Psoas muscle (tissue), 8 donors: ENCODE measurements around the gene GJC1. TPM values are rescaled to one million over a fixed set of nuclear protein-coding genes. Genes with fewer than 3 reads are reported as not detected.

Source experiments
- ATAC-seq, 4 donors: fragments of 200-7000 bp; cut with Tn5 transposase; one replicate each; pipeline ENCODE4 v1.9.1; 2020; ENCODE audit warnings: moderate library complexity in 3 of 4, mild to moderate bottlenecking in 2 of 4
- DNase-seq, 2 donors: peaks; one replicate each; pipeline ENCODE4 v3.0.0-alpha.2; 2020
- H3K27ac ChIP-seq: fragments of 200-600 bp; one replicate; pipeline ENCODE4 v1.8.0; 2022
- H3K27me3 ChIP-seq, 3 donors: fragments of 200-600 bp in 1 of 3; one replicate each; pipeline versions ENCODE4 v1.6.1 to v1.8.0; 2013 to 2022; ENCODE audit warnings: low read length in 2 of 3, mild to moderate bottlenecking in 2 of 3, moderate library complexity in 1 of 3; ENCODE audit not compliant: insufficient read depth in 3 of 3
- H3K36me3 ChIP-seq, 2 donors: fragments of 200-600 bp in 1 of 2; one replicate each; pipeline versions ENCODE4 v1.6.1 to v1.8.0; 2013 to 2022; ENCODE audit warnings: low read depth in 1 of 2, mild to moderate bottlenecking in 1 of 2, moderate library complexity in 1 of 2; ENCODE audit not compliant: insufficient read depth in 1 of 2
- H3K4me1 ChIP-seq: fragments of 200-600 bp; one replicate; pipeline ENCODE4 v1.8.0; 2022
- H3K4me3 ChIP-seq: fragments of 200-600 bp; one replicate; pipeline ENCODE4 v1.8.0; 2022; ENCODE audit warnings: mild to moderate bottlenecking
- H3K9me3 ChIP-seq: fragments of 200-600 bp; one replicate; pipeline ENCODE4 v1.8.0; 2022
- WGBS, 3 donors: extraction: QIAGEN DNeasy Blood & Tissue Kit; methylation state at CpG; one replicate each; pipeline versions ENCODE4 v1.1.6 to v1.1.7; 2013; 5-methylcytosine and 5-hydroxymethylcytosine counted together
- intact Hi-C, 2 donors: fragments of 100-400 bp; cut with DNase I; formaldehyde crosslinking; loops; one replicate each; pipeline versions ENCODE4 v1.11.0 to v1.14.2; 2022
- polyA plus RNA-seq, 3 donors: library from polyadenylated mRNA; stranded (reverse); fragments of 200-250 nt; gene quantifications; one replicate each; pipeline ENCODE4 v1.2.3, GENCODE V29; 2013
- total RNA-seq, 4 donors: library from RNA; stranded (reverse); fragmentation: NEBNext Ultra II Directional in 2 of 4; extraction: Animal tissue kit (Norgen Biotek cat#: 25700) in 2 of 4; gene quantifications; one replicate each; pipeline versions ENCODE4 v1.2.1 to v1.2.4, GENCODE V29; 2021 to 2023
- TF ChIP-seq, protein P1 (sequence below): fragments of 200-600 bp; IDR thresholded peaks from one replicate; pipeline ENCODE4 v1.8.0; 2022; ENCODE audit warnings: antibody characterized with exemption
- donor health status: healthy with polysubstance abuse.
- donor health status: DM: no; HTN: no; CAD: no; lungs with moderate emphysema.
- donor health status: Bipolar disorder and iron deficiency.
- donor health status: healthy.
- donor health status: DM: yes; HTN: yes; CAD: no.
- donor health status: DM: no; HTN: no; CAD: no.
- donor health status: DM: no; HTN: no; CAD: no.
- donor health status: DM: yes; HTN: yes; CAD: no.

Gene GJC1
- total and polyA plus RNA-seq, 7 donors, result 2.2 to 7.9 (median 4.7) TPM

DNA sequence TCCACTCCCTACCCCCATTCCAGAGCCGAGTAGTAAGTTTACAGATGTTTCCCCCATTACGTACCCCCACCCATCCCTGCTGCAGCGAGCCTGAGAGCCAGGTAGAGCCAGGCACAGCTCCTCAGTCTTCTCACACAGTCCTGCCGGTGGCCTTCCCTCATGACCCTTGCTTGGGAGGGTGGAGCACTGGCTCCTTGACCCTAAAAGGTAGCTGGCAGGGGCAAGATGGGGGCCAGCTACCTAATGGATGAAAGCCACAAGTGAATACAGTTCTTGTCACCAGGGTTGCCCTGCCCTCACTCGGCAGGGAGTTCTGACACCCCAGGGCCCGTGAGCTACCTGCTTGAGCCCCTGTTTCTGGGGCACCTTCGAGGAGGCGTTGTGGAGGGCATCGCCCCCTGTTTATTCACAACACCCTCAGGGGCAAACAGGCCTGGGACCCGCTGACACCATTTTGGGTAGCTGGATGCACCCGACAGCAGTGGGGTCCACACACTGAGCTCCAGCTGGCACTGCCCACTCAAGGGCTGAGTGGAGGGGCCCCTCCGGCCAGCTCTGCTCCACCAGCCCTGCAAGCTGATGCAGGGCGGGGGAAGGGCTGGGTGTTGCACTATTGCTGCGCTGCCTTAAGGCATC lies 49.1 kb downstream of the GJC1 start:
- 83 to 91% (median 88%) methylated on average over 13 to 14 of the region's 14 CpGs for WGBS, 3 donors
- H3K9me3 ChIP-seq, result no peaks in the 10 kb centered on the region
- TF ChIP-seq, protein P1, sequence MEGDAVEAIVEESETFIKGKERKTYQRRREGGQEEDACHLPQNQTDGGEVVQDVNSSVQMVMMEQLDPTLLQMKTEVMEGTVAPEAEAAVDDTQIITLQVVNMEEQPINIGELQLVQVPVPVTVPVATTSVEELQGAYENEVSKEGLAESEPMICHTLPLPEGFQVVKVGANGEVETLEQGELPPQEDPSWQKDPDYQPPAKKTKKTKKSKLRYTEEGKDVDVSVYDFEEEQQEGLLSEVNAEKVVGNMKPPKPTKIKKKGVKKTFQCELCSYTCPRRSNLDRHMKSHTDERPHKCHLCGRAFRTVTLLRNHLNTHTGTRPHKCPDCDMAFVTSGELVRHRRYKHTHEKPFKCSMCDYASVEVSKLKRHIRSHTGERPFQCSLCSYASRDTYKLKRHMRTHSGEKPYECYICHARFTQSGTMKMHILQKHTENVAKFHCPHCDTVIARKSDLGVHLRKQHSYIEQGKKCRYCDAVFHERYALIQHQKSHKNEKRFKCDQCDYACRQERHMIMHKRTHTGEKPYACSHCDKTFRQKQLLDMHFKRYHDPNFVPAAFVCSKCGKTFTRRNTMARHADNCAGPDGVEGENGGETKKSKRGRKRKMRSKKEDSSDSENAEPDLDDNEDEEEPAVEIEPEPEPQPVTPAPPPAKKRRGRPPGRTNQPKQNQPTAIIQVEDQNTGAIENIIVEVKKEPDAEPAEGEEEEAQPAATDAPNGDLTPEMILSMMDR, result no peak
- H3K36me3 ChIP-seq, result no peaks in the 10 kb centered on the region
- intact Hi-C loops, result no loop called here
- no peak overlapping the region for H3K4me3 ChIP-seq
- DNase-seq (no peak), ATAC-seq (no peak)
- H3K27ac ChIP-seq, result no peak overlapping the region
- H3K27me3 ChIP-seq, result peaks cover 0 to 9% (median 0%) of the 10 kb centered on the region in 3 donors
- peaks cover 8% of the 10 kb centered on the region for H3K4me1 ChIP-seq

DNA sequence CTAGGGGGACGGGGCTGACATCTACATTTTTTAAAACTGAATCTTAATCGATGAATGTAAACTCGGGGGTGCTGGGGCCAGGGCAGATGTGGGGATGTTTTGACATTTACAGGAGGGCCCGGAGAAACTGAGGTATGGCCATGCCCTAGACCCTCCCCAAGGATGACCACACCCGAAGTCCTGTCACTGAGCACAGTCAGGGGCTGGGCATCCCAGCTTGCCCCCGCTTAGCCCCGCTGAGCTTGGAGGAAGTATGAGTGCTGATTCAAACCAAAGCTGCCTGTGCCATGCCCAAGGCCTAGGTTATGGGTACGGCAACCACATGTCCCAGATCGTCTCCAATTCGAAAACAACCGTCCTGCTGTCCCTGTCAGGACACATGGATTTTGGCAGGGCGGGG lies 49.9 kb downstream of the GJC1 start:
- 87 to 91% (median 88%) methylated on average over 12 of the region's 12 CpGs for WGBS, 3 donors
- intact Hi-C loops, result no loop called here

DNA sequence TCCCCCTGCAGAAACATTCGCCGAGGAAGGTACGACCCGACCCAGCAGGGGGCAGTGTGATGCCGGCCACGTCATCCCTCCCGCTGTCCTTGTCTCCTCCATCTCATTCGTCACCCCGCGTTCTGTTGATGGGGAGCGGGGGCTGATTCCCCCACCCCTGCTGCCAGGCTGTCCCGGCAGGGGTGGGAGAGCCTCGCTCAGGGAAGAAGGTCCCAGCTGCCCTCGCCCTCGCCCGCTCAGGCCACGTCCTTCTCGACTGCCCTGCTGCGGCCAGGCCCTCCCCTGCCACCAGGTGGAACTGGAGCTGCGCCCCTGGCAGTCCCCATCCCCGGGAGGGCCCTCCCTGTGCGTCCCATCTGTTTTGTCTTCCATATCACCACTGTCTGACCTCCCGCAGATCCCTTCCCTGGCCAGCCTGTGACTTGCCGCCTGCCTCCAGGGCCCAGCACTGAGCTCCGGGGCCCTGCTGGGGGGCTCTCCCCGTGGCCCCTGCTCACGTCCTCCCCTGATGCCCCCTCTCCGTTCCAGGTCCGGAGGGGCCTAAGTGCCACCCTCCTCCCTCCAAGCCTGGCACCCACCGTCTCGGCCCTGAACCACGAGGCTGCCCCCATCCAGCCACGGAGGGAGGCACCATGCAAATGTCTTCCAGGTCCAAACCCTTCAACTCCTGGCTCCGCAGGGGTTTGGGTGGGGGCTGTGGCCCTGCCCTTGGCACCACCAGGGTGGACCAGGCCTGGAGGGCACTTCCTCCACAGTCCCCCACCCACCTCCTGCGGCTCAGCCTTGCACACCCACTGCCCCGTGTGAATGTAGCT lies 50.7 kb downstream of the GJC1 start:
- H3K27ac ChIP-seq, result no peak overlapping the region
- WGBS, 3 donors, result 15 to 22% (median 15%) methylated on average over 36 of the region's 36 CpGs
- peak; percentile 33 to 48 (median 46) for ATAC-seq
- no peaks in the 10 kb centered on the region for H3K36me3 ChIP-seq
- peaks cover 0 to 9% (median 0%) of the 10 kb centered on the region in 3 donors for H3K27me3 ChIP-seq
- H3K9me3 ChIP-seq, result no peaks in the 10 kb centered on the region
- peaks cover 14% of the 10 kb centered on the region for H3K4me1 ChIP-seq
- H3K4me3 ChIP-seq, result peak overlapping the region; percentile 38
- DNase-seq, result peak; percentile 76 to 83
- TF ChIP-seq, protein P1, result peak; percentile 81
- intact Hi-C loops, result loop anchor here (5.0 to 10.0 kb wide), 3 partner anchors 243 to 355 kb away; partner anchors contain the start of genes PLCD3 (in 2 of the 2) and ACBD4 (in 1 of the 2)

More for the DNA sequence above, 49.9 kb downstream of the GJC1 start:
- H3K27ac ChIP-seq, result no peak overlapping the region
- peaks cover 0 to 9% (median 0%) of the 10 kb centered on the region in 3 donors for H3K27me3 ChIP-seq
- H3K4me1 ChIP-seq, result peaks cover 11% of the 10 kb centered on the region
- H3K9me3 ChIP-seq, result no peaks in the 10 kb centered on the region
- ATAC-seq (no peak), DNase-seq (no peak)
- H3K36me3 ChIP-seq, result no peaks in the 10 kb centered on the region
- TF ChIP-seq, protein P1, result no peak
- H3K4me3 ChIP-seq, result no peak overlapping the region

DNA sequence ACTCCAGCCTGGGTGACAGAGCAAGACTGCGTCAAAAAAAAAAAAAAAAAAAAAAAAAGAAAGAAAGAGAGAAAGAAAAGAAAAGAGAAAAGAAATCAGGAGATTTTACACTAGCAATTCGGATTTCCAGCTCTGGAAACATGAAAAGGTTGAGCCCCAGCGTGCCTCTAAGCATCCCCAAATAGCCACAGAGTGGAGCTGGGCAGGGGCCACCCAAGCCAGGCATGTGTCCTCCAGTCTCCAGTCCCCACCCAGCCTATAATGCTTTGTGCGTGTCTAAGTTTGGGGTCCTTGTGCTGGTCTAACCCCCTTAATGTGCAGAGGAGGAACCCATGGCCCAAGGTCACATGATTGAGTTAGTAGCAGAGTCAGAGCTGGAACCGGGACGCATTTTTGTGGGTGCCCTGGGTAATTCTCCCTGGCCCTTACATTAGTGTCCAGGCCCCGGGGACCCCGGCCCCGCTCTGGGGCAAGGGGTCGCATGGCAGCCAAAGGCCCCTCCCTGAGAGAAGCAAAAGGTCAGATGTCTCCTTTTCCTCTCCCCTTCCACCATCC lies 51.4 kb downstream of the GJC1 start:
- 30 to 34% (median 32%) methylated on average over 9 to 10 of the region's 10 CpGs for WGBS, 3 donors
- Histone ChIP-seq H3K36me3 (no peaks in the 10 kb centered on the region), H3K4me3 (peak overlapping the region; percentile 38), H3K27ac (no peak overlapping the region), H3K4me1 (peaks cover 14% of the 10 kb centered on the region), H3K27me3 (peaks cover 0 to 12% (median 0%) of the 10 kb centered on the region in 3 donors), H3K9me3 (no peaks in the 10 kb centered on the region)
- ATAC-seq (no peak), DNase-seq (no peak)
- TF ChIP-seq, protein P1, result no peak
- intact Hi-C loops, result loop anchor here (5.0 to 10.0 kb wide), 3 partner anchors 244 to 356 kb away; partner anchors contain the start of genes PLCD3 (in 2 of the 2) and ACBD4 (in 1 of the 2)
